Suppressor macrophage (primary cell): ENCODE measurements around the gene OR10A4.
"Not testable (repeated sequence)": the region's sequence is repeated elsewhere in the genome, so short reads cannot be mapped to it uniquely, and the experiment has no call there.

Experiments
- DNase-seq, 4 experiments: peaks; one replicate each; pipeline ENCODE4 v3.0.0-alpha.2; 2020 to 2022

Gene OR10A4

GRCh38 chr11:6898911-6899310 is 22.5 kb downstream of the OR10A4 start:
- no peak for DNase-seq

- DNase-seq: peak in 1 of 4 experiments; percentile 2
These were observed 24.0 kb downstream of the OR10A4 start for GRCh38 chr11:6900327-6900999.

GRCh38 chr11:6904804-6905203 is 28.4 kb downstream of the OR10A4 start:
- DNase-seq: not testable (repeated sequence)

GRCh38 chr11:6911378-6911777 is 35.0 kb downstream of the OR10A4 start:
- no peak for DNase-seq

- DNase-seq: no peak
These were observed 35.5 kb downstream of the OR10A4 start for GRCh38 chr11:6911948-6912347.

- no peak for DNase-seq
These were observed 43.3 kb downstream of the OR10A4 start for GRCh38 chr11:6919698-6920097.

GRCh38 chr11:6920702-6921101 is 44.3 kb downstream of the OR10A4 start, which contains the start of gene OR2D3:
Gene OR2D3, plus strand, starts transcription at chr11:6921002. Its CDS starts 0 bp downstream, at chr11:6921002.
- DNase-seq: no peak

GRCh38 chr11:6925007-6925577 is 48.7 kb downstream of the OR10A4 start:
- DNase-seq: no peak

- DNase-seq: peak in 1 of 4 experiments; percentile 2
These were observed 49.3 kb downstream of the OR10A4 start for GRCh38 chr11:6925636-6926207.

- DNase-seq: peak; percentile 71 to 82 (median 79)
These were observed 50.0 kb downstream of the OR10A4 start, which contains the start of gene ZNF215 for GRCh38 chr11:6926208-6927029. Gene ZNF215, plus strand, starts transcription at chr11:6926426. Its CDS starts 5,847 bp downstream, at chr11:6932273.

GRCh38 chr11:6927030-6927617 is 50.7 kb downstream of the OR10A4 start:
- no peak for DNase-seq
